Left lung (tissue), 14 donors: Measurements from ENCODE around the gene SH2D7. TPM values are rescaled to one million over a fixed set of nuclear protein-coding genes. Genes with fewer than 3 reads are reported as not detected.

ENCODE experiments used
- ATAC-seq: fragments of 200-7000 bp; cut with Tn5 transposase; one replicate; pipeline ENCODE4 v1.9.1; 2020; ENCODE audit warnings: moderate library complexity
- DNase-seq, 4 donors: peaks; one replicate each; pipeline ENCODE4 v3.0.0-alpha.2; 2013 to 2020
- H3K27ac ChIP-seq, 2 donors: fragments of 200-600 bp; sonication (generic) in 1 of 2; one replicate each; pipeline versions ENCODE4 v1.5.0 to v1.8.0; 2020 to 2021
- H3K27me3 ChIP-seq, 2 donors: fragments of 200-600 bp; sonication (generic) in 1 of 2; one replicate each; pipeline versions ENCODE4 v1.5.0 to v1.8.0; 2020 to 2021
- H3K36me3 ChIP-seq, 2 donors: fragments of 200-600 bp; sonication (generic) in 1 of 2; one replicate each; pipeline versions ENCODE4 v1.5.0 to v1.8.0; 2020 to 2021
- H3K4me1 ChIP-seq, 2 donors: fragments of 200-600 bp; one replicate each; pipeline ENCODE4 v1.8.0; 2021
- H3K4me3 ChIP-seq, 2 donors: fragments of 200-600 bp; sonication (generic) in 1 of 2; one replicate each; pipeline versions ENCODE4 v1.5.0 to v1.8.0; 2020 to 2021; ENCODE audit warnings: mild to moderate bottlenecking in 1 of 2
- H3K9me3 ChIP-seq, 2 donors: fragments of 200-600 bp; sonication (generic) in 1 of 2; one replicate each; pipeline versions ENCODE4 v1.5.0 to v1.8.0; 2020 to 2021
- intact Hi-C, 2 donors: fragments of 100-400 bp; cut with DNase I; formaldehyde crosslinking; loops; one replicate each; pipeline versions ENCODE4 v1.11.2 to v1.14.2; 2022
- long read RNA-seq, 12 donors: library from polyadenylated mRNA in 2 of 12; unstranded in 2 of 12; transcript quantifications; one replicate each; pipeline ENCODE4 v2.0.0 and lab custom pipeline, GENCODE V29; 2019 to 2026
- polyA plus RNA-seq, 6 donors: library from polyadenylated mRNA; unstranded; fragments of 120-200 nt; gene quantifications; one replicate each; pipeline ENCODE4 v1.2.1, GENCODE V29; 2013; ENCODE audit not compliant: insufficient read length in 6 of 6
- total RNA-seq, 2 donors: library from RNA; stranded (reverse); fragmentation: NEBNext Ultra II Directional; extraction: Animal tissue kit (Norgen Biotek cat#: 25700); gene quantifications; one replicate each; pipeline ENCODE4 v1.2.1, GENCODE V29; 2021
- TF ChIP-seq, protein P1 (sequence below), 2 donors: fragments of 200-600 bp; sonication (generic) in 1 of 2; IDR thresholded peaks; one replicate each; pipeline versions ENCODE4 v1.5.0 to v1.8.0; 2021; ENCODE audit warnings: antibody characterized with exemption in 2 of 2
- donor health status: DM: no; HTN: yes; CAD: no.
- donor health status: DM: no; HTN: no; CAD: no.

Gene SH2D7
- total RNA-seq: not detected
- under 1 TPM; 0.27 to 0.69 (median 0.55) TPM for polyA plus RNA-seq
- long read RNA-seq, donor 1: 0 reads
- long read RNA-seq, donor 2, partial matches to known transcripts: 11 of 46 reads
- long read RNA-seq, donor 2, other reads (novel, unspliced or antisense): 35 of 46 reads
- long read RNA-seq, donor 3: 0 reads
- long read RNA-seq, donor 4: 0 reads
- long read RNA-seq, donor 5, partial matches to known transcripts: 6 of 24 reads
- long read RNA-seq, donor 5, other reads (novel, unspliced or antisense): 18 of 24 reads
- long read RNA-seq, donor 6: 0 reads
- long read RNA-seq, donor 7: 0 reads
- long read RNA-seq, donor 8: 0 reads
- long read RNA-seq, donor 9: 0 reads
- long read RNA-seq, donor 10: 0 reads
- long read RNA-seq, donor 11: 0 reads
- long read RNA-seq, donor 12: 0 reads

GRCh38 chr15:78092261-78093041 lies at the start of gene SH2D7:
SH2D7 (plus strand) TSS chr15:78092561; CDS start chr15:78092585, 24 bp downstream.
- no peaks in the 10 kb centered on the region for H3K9me3 ChIP-seq
- intact Hi-C loops: no loop called here
- no peak within 1 kb of the TSS for H3K4me3 ChIP-seq
- peaks cover 0 to 17% of the 10 kb centered on the region in 2 donors for H3K4me1 ChIP-seq
- no peaks in the 10 kb centered on the region for H3K36me3 ChIP-seq
- DNase-seq (no peak), ATAC-seq (no peak)
- H3K27me3 ChIP-seq: no peaks in the 10 kb centered on the region
- H3K27ac ChIP-seq: no peak within 1 kb of the TSS
- TF ChIP-seq, protein P1, sequence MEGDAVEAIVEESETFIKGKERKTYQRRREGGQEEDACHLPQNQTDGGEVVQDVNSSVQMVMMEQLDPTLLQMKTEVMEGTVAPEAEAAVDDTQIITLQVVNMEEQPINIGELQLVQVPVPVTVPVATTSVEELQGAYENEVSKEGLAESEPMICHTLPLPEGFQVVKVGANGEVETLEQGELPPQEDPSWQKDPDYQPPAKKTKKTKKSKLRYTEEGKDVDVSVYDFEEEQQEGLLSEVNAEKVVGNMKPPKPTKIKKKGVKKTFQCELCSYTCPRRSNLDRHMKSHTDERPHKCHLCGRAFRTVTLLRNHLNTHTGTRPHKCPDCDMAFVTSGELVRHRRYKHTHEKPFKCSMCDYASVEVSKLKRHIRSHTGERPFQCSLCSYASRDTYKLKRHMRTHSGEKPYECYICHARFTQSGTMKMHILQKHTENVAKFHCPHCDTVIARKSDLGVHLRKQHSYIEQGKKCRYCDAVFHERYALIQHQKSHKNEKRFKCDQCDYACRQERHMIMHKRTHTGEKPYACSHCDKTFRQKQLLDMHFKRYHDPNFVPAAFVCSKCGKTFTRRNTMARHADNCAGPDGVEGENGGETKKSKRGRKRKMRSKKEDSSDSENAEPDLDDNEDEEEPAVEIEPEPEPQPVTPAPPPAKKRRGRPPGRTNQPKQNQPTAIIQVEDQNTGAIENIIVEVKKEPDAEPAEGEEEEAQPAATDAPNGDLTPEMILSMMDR (IDR thresholded peaks at IDR 0.05): no peak

DNA sequence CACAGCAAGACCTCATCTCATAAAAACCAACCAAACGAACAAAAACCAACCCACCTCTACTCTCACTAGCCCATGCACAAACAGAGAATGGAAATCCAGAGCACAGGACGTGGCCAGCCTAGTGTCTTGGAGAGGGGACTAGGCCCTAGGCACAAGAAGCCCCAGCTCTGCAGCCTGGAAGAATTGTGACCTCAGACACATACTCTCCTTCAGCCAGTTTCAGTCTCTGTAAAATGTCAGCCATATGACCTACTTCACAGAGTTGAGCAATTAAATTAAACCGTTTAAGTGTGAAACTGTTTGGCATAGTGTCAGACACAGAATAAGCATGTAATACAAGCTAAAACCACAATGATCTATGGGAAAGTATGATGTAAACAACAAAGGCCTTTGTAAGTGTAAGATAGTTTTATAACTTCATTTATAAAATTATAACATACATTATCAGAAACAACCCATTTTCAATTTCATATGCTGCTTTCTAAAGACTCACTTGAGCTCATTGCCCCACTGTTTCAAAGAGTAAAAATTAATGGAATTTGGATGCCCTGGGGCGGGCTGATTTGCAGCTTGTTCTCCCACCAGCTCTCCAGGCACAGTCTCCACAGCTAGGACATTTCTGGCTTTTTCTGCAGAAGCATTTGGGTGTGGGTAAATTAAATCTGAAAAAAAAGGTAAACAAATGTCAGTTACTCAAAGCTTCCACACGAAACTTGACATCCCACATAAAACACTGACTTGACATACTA lies 47.8 kb upstream of the SH2D7 start:
- peaks cover 30 to 81% of the 10 kb centered on the region in 2 donors for H3K4me1 ChIP-seq
- peaks cover 0 to 27% of the 10 kb centered on the region in 2 donors for H3K36me3 ChIP-seq
- no peak overlapping the region for H3K4me3 ChIP-seq
- ATAC-seq: peak; percentile 38
- intact Hi-C loops: no loop called here
- H3K27ac ChIP-seq: peak overlapping the region in 1 of 2 donors; percentile 65
- TF ChIP-seq, protein P1 (IDR thresholded peaks at IDR 0.05): no peak
- H3K9me3 ChIP-seq: no peaks in the 10 kb centered on the region
- no peaks in the 10 kb centered on the region for H3K27me3 ChIP-seq
- DNase-seq: no peak

- Histone ChIP-seq H3K27ac (peak overlapping the region in 1 of 2 donors; percentile 65), H3K4me3 (no peak overlapping the region), H3K9me3 (no peaks in the 10 kb centered on the region), H3K27me3 (no peaks in the 10 kb centered on the region), H3K36me3 (peaks cover 0 to 27% of the 10 kb centered on the region in 2 donors), H3K4me1 (peaks cover 36 to 82% of the 10 kb centered on the region in 2 donors)
- TF ChIP-seq, protein P1 (IDR thresholded peaks at IDR 0.05): no peak
- intact Hi-C loops: no loop called here
- DNase-seq (no peak), ATAC-seq (no peak)
Measured at GRCh38 chr15:78045189-78045588, 47.2 kb upstream of the SH2D7 start.

DNA sequence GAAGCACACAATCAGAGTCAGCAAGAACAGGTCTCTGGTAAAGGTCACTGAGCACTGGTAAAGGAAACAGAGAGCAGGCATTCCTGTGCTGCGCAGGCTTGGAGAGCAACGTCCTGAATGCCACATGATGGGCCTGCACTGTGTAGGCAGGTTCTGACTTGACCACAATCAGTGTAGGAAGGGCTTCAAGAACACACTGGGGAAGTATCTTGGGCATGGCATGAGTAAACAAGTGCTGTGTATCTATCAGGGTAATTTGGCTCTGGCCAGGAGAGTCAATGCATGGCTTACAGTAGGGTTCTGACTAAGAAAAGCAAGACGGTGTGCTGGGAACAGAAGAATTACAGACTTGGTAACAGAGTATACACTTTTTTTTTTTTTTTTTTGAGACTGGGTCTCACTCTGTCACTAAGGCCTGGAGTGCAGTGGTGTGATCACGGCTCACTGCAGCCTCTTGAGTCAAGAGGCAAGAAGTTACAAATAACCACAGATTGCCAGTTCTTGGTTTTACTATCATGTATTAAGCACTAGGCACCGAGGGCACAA lies 45.5 kb upstream of the SH2D7 start:
- intact Hi-C loops: no loop called here
- H3K27ac ChIP-seq: peak overlapping the region; percentile 71 to 78
- ATAC-seq (peak; percentile 68), DNase-seq (no peak)
- peaks cover 38 to 84% of the 10 kb centered on the region in 2 donors for H3K4me1 ChIP-seq
- TF ChIP-seq, protein P1 (IDR thresholded peaks at IDR 0.05): no peak
- H3K27me3 ChIP-seq: no peaks in the 10 kb centered on the region
- H3K9me3 ChIP-seq: no peaks in the 10 kb centered on the region
- peaks cover 0 to 27% of the 10 kb centered on the region in 2 donors for H3K36me3 ChIP-seq
- no peak overlapping the region for H3K4me3 ChIP-seq
